ENCODE data around the gene COL28A1.
A peak's percentile ranks its signal among the peaks of the same experiment; 100 is the strongest.
"Not testable (repeated sequence)": the region's sequence is repeated elsewhere in the genome, so short reads cannot be mapped to it uniquely, and the experiment has no call there.

COL28A1 gene

DNA sequence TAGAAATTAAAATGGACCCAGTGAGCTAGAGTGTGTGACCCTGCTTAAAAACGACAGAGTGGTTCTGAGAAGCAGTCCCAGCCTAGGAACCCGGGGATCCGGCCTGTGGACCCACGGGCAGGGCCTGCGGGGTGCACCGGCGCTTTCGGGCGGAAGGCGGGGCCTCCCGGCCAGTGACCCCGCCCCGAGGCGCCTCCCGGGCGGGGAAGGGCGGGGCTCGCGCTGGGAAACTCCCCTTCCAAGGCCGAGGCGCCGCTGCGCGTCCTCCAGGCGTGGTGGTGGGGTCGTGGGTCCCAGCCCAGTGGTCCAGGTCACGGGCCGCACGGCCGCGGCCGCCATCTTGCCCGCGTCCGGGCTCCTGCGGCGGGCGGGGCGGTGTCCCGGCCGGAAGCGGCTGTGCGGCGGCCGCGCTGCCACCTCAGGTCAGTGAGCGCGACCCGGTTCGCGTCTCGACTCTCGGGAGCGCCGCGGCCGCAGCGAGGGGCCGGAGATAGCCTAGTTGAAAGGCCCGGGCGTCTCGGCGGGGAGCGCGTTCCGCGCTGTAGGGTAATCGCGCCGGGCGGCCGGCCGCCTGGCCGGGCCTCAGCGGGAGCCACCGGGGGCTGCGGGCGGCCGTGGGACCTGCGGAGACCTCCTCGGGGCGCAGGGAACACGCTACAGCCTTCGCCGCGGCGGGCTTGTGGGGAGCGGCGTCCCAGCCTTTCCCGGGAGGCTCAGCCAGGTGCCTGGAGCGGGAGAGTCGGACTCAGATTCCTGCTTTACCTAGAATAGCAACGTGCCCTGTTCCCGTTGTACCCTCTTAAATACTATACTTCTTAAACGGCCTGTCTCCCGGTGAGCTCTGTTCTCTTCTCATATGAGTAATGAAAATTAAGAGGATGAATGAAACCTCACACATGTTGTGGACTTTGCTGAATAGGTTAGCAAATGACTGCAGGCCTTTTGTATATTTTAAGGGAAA is 31.3 kb upstream of the COL28A1 start, which contains the start of gene MIOS:
TSS of gene MIOS (plus strand) at position 234 of the 961 bp plus-strand sequence. CDS start 5,592 bp downstream, outside the sequence.
- H3K9me3 Mint-ChIP-seq, result no peaks in the 10 kb centered on the region
- peaks cover 8% of the 10 kb centered on the region for H3K36me3 Mint-ChIP-seq (ENCODE audit: low read depth)
- H3K27ac Mint-ChIP-seq, result peak within 1 kb of the TSS; percentile 78
- H3K4me1 Mint-ChIP-seq (ENCODE audit: low read depth), result peaks cover 28% of the 10 kb centered on the region
- DNase-seq (ENCODE audit: low spot score), result peak; percentile 85
- peaks cover 7% of the 10 kb centered on the region for H3K27me3 Mint-ChIP-seq (ENCODE audit: low read depth)
- H3K4me3 Mint-ChIP-seq, result peak within 1 kb of the TSS; percentile 78

DNA sequence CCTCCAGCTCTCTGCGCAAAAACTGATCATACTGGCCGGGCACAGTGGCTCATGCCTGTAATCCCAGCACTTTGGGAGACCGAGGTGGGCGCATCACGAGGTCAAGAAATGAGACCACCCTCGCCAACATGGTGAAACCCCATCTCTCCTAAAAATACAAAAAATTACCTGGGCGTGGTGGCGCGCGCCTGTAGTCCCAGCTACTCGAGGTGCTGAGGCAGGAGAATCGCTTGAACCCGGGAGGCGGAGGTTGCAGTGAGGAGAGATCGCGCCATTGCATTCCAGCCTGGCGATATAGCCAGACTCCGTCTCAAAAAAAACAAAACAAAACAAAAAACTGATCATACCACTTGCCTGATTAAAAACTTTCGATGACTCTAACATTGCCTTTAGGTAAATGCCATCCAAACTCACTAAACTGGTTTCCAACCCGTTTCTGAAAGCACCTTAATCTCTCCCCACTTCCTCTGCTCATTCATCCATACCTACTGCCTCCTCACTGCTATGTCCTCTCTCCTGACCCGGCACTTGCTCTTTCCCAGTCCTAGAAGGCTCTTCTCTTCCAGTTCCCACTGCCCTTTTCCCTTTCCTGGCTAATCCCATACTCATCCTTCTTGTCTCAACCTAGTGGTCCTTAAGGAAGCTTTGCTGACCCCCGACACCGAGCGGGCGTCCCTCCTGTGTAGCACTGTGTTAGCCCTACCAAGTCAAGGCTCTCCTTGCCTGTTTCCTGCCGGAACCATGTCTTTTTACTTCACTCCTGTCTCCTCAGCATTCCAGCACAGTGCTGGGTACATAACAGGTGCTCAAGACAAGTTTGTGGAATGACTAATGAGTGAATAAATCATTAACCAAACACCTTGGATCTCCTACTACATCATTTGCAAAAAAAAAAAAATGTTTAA is 30.3 kb upstream of the COL28A1 start:
- no peak for DNase-seq (ENCODE audit: low spot score)
- peaks cover 13% of the 10 kb centered on the region for H3K27me3 Mint-ChIP-seq (ENCODE audit: low read depth)
- peaks cover 28% of the 10 kb centered on the region for H3K4me1 Mint-ChIP-seq (ENCODE audit: low read depth)
- no peaks in the 10 kb centered on the region for H3K9me3 Mint-ChIP-seq
- no peak overlapping the region for H3K27ac Mint-ChIP-seq
- H3K36me3 Mint-ChIP-seq (ENCODE audit: low read depth), result peaks cover 8% of the 10 kb centered on the region
- H3K4me3 Mint-ChIP-seq, result no peak overlapping the region

DNA sequence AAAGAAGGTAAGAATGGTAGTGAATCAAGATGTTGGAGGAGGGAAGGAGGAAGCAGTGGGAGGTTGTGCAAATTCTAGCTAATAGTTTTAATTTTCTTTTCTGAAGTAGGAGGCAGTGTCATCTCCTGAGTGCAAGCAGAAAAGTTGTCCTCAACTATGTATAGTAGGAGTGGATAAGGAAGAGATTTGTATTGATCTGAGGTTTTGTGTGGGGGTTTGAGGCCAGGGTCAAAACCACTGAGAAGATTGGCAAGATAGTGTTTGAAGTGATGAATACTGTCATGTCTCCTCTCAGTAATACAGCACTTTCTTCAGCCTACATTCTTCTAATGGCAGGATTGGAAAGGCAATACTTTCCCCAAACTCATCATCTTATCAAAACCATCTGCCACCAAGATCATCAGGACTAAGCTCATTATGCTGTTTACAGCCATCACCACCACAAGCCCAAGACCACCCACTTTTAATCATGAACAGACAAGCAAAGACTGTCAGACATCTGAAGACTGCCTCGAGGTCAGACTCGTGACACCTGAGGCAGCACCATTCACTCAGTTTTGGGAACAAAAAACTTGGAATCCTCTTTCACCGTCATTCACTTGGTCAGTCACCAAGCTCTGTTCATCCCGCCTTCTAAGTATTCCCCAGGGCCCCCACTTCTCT is 29.5 kb upstream of the COL28A1 start:
- Mint-ChIP-seq H3K4me3 (no peak overlapping the region), H3K27me3 (ENCODE audit: low read depth) (peaks cover 19% of the 10 kb centered on the region), H3K36me3 (ENCODE audit: low read depth) (peaks cover 8% of the 10 kb centered on the region), H3K27ac (no peak overlapping the region), H3K4me1 (ENCODE audit: low read depth) (peaks cover 22% of the 10 kb centered on the region), H3K9me3 (peaks cover under 1% of the 10 kb centered on the region)
- peak; percentile 76 for DNase-seq (ENCODE audit: low spot score)

DNA sequence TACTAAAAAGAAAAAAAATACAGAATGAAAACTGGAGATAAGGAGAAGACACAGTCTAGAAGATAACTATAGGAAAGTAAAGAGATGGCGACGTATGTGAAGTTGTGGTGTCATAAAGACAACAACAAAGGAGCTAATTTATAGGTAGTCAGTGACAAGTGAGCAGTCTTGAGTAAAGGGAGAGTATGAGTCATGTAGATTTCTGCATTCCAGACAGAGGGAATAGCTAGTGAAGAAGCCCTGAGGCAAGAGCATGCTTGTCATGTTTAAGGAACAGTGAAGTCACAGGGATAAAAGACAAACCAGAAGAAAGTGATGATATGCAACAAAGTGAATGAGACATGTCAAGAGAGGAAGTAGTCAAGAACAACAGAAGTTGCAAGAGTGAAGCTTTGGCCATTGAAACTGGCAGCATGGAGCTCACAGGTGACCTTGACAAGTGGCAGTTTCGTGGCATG is 28.7 kb upstream of the COL28A1 start:
- peaks cover 14% of the 10 kb centered on the region for H3K4me1 Mint-ChIP-seq (ENCODE audit: low read depth)

DNA sequence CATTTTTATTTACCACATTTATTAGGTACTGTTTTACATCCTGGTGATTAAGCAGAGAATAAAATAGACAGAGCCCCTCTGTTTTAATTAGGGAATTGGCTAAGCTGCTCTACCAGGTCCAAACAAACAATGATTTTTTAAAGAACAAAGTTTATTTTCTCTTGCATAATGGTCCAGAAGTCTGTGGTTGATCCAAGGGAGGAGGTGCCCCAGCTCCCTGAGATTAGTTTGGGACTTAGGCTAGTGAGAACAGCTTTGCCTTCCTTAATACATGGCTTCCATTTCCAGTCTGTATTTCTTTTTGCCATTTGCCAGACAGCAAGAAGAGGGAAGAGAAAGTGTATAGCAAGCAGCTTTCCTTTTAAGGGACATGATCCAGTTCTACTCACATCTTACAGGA is 28.1 kb upstream of the COL28A1 start:
- H3K27me3 Mint-ChIP-seq (ENCODE audit: low read depth), result peaks cover 31% of the 10 kb centered on the region

More for the DNA sequence above, 28.7 kb upstream of the COL28A1 start:
- Mint-ChIP-seq H3K27ac (no peak overlapping the region), H3K36me3 (ENCODE audit: low read depth) (peaks cover 7% of the 10 kb centered on the region), H3K4me3 (no peak overlapping the region), H3K27me3 (ENCODE audit: low read depth) (peaks cover 26% of the 10 kb centered on the region), H3K9me3 (peaks cover 9% of the 10 kb centered on the region)
- DNase-seq (ENCODE audit: low spot score), result no peak

DNA sequence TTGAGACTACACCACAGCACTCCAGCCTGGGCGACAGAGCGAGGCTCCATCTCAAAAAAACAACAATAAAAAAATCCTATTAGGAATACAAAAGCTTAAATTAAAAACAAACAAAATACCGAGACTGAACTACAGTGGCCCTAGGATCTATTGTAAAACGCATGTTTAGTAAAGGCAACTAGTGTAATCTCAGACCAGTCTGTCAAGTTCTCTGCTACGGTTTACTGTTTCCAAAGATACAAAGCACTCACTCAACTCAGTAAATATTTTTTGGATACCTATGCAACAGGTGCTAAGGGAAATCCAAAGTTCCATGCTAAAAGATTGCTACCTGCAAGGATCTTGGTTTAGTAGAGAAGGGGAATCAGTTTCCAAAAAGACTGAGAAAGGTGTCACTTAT is 27.6 kb upstream of the COL28A1 start:
- Mint-ChIP-seq H3K4me1 (ENCODE audit: low read depth) (peaks cover 5% of the 10 kb centered on the region), H3K36me3 (ENCODE audit: low read depth) (peaks cover 6% of the 10 kb centered on the region), H3K27ac (no peak overlapping the region), H3K4me3 (no peak overlapping the region), H3K9me3 (peaks cover 20% of the 10 kb centered on the region), H3K27me3 (ENCODE audit: low read depth) (peaks cover 37% of the 10 kb centered on the region)
- no peak for DNase-seq (ENCODE audit: low spot score)

More for the DNA sequence above, 28.1 kb upstream of the COL28A1 start:
- H3K27ac Mint-ChIP-seq, result no peak overlapping the region
- H3K36me3 Mint-ChIP-seq (ENCODE audit: low read depth), result peaks cover 5% of the 10 kb centered on the region
- H3K4me1 Mint-ChIP-seq (ENCODE audit: low read depth), result peaks cover 8% of the 10 kb centered on the region
- peaks cover 14% of the 10 kb centered on the region for H3K9me3 Mint-ChIP-seq
- no peak overlapping the region for H3K4me3 Mint-ChIP-seq
- DNase-seq (ENCODE audit: low spot score), result no peak

DNA sequence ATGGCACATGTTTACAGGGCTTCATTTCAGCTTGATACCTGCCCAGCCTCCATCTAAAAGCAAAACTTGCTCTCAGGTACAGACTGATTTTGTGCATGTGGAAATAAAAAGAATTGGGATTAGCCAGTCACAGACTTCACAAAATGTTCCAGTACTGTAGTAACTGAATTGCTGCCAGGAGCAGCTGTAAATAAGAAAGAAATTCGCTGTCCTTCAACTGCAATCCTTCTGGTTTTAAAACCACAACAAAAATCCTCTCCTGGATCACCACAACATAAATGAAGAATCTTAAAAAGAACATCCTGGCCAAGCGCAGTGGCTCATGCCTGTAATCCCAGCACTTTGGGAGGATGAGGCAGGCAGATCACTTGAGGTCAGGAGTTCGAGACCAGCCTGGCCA is 27.1 kb upstream of the COL28A1 start:
- no peak overlapping the region for H3K27ac Mint-ChIP-seq
- no peak for DNase-seq (ENCODE audit: low spot score)

DNA sequence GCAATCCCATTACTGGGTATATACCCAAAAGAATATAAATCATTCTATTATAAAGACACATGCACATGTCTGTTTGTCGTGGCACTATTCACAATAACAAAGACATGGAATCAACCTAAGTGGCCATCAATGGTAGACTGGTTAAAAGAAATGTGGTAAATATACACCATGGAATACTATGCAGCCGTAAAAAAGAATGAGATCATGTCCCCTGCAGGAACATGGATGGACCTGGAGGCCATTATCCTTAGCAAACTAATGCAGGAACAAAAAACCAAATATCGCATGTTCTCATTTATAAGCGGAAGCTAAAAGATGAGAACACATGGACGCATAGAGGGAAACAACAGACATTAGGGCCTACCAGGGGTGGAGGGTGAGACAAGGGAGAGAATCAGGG is 25.9 kb upstream of the COL28A1 start:
- peaks cover 47% of the 10 kb centered on the region for H3K27me3 Mint-ChIP-seq (ENCODE audit: low read depth)
- not testable (repeated sequence) for H3K36me3 Mint-ChIP-seq (ENCODE audit: low read depth); DNase-seq (ENCODE audit: low spot score); H3K27ac Mint-ChIP-seq; H3K4me1 Mint-ChIP-seq (ENCODE audit: low read depth); H3K4me3 Mint-ChIP-seq
- peaks cover 29% of the 10 kb centered on the region for H3K9me3 Mint-ChIP-seq

More for the DNA sequence above, 27.1 kb upstream of the COL28A1 start:
- H3K4me1 Mint-ChIP-seq (ENCODE audit: low read depth), result no peaks in the 10 kb centered on the region
- H3K27me3 Mint-ChIP-seq (ENCODE audit: low read depth), result peaks cover 42% of the 10 kb centered on the region
- H3K36me3 Mint-ChIP-seq (ENCODE audit: low read depth), result peaks cover 5% of the 10 kb centered on the region
- no peak overlapping the region for H3K4me3 Mint-ChIP-seq
- H3K9me3 Mint-ChIP-seq, result peaks cover 25% of the 10 kb centered on the region

DNA sequence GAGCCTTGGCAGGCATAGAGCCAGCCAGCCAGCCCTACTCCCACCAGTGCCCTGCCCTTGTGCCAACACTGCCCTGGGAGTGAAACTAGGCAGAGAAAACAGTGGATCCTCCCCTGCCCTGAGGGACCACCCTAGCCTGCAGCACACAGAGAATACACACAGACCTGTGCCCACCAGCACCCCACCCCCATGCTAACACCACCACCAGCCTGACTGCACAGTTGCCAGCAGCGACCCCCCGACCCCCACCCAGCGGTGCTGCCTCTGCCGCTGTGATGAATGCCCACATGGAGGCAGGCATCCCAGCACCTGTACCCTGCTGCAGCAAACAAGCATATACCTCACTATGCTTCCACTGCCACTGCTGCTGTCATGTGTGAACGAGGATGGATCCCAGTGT is 21.6 kb upstream of the COL28A1 start:
- Mint-ChIP-seq H3K27ac (no peak overlapping the region), H3K4me3 (no peak overlapping the region), H3K9me3 (peaks cover 29% of the 10 kb centered on the region), H3K36me3 (ENCODE audit: low read depth) (peaks cover 5% of the 10 kb centered on the region), H3K27me3 (ENCODE audit: low read depth) (peaks cover 58% of the 10 kb centered on the region), H3K4me1 (ENCODE audit: low read depth) (no peaks in the 10 kb centered on the region)
- no peak for DNase-seq (ENCODE audit: low spot score)

DNA sequence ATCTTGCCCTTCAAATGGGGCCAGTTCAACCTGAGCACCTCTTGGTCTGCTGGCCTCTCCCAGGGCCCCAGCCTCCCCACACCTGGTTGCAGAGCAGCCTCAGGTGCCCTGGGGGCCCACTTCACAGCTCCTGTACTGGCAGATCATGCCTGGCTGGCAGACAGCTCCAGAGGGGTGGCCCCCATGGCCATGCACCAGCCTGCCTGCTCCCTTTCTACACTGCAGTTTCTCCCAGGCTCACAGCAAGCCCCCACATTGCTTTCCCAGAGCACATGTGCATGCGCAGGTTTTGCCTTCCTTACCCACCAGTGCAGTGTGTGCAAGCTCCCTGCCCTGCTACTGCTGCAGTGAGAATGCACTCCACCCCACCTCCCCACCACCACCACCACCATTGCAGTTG is 21.2 kb upstream of the COL28A1 start:
- no peak for DNase-seq (ENCODE audit: low spot score)
- Mint-ChIP-seq H3K9me3 (peaks cover 29% of the 10 kb centered on the region), H3K36me3 (ENCODE audit: low read depth) (peaks cover 5% of the 10 kb centered on the region), H3K27ac (no peak overlapping the region), H3K4me1 (ENCODE audit: low read depth) (no peaks in the 10 kb centered on the region), H3K27me3 (ENCODE audit: low read depth) (peaks cover 58% of the 10 kb centered on the region), H3K4me3 (no peak overlapping the region)

DNA sequence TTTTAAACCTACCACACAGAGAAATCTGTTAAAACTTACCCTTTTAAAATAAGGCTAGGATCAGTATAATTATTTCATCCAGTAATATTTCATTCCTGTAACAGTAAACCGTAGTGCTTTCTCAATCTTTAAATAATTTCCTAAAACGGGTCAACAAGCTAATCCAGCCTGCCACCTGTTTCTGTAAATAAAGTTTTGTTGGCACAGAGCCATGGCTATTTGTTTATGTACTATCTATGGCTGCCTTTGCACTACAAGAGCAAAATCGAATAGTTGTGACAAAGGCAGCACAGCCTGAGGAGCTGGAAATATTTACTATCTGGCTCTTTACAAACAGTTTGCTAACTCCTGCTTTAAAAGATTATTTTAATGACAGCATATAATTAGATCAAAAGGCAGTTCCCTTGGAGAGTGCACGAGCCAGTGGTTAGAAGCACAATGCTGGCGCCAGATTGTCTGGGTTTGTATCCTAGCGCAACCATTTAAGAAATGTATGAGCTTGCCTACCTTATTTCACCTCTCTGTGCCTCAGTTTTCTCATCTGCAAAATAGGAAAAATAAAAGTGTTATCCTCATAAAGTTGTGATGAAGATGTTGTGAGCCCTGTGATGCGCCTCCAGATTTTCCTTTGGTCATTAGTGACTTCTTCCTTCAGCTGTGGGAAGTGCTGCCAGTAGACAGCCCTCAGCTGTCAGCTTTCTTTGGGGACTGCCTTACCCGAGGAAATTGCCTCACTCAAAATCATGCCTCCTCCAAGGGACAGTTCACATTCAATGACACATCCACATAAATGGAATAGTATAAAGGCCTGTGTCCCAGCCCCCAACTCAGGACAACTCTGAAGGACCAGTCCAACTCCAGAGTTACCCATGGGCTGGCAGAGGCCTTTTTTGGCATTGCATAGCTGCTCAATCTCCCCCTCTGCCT is 19.2 kb upstream of the COL28A1 start:
- Mint-ChIP-seq H3K9me3 (peaks cover 25% of the 10 kb centered on the region), H3K4me3 (no peak overlapping the region), H3K4me1 (ENCODE audit: low read depth) (no peaks in the 10 kb centered on the region), H3K27me3 (ENCODE audit: low read depth) (peaks cover 50% of the 10 kb centered on the region), H3K36me3 (ENCODE audit: low read depth) (peaks cover 2% of the 10 kb centered on the region), H3K27ac (no peak overlapping the region)
- DNase-seq (ENCODE audit: low spot score), result no peak

DNA sequence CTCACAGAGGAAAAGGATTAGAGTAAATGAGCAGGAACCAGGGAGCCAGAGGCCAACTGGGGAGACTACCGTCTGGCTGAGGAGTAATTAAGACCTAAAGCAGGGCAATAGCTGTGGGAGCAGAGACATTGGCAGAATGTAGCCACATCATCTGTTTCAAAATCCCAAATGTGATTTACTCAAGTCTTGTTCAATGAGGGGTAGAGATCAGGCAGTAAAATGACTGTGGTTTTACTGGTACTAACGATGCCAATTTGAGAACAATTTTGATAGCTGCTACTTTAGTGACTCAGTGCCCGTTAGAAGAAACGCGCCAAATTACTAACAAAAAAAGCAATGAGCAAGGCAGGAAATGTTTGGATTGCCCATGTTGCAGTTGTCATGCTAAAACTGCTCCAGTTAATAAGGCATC is 18.4 kb upstream of the COL28A1 start:
- Mint-ChIP-seq H3K36me3 (ENCODE audit: low read depth) (peaks cover 2% of the 10 kb centered on the region), H3K4me1 (ENCODE audit: low read depth) (no peaks in the 10 kb centered on the region), H3K9me3 (peaks cover 16% of the 10 kb centered on the region), H3K4me3 (no peak overlapping the region), H3K27ac (no peak overlapping the region), H3K27me3 (ENCODE audit: low read depth) (peaks cover 46% of the 10 kb centered on the region)
- no peak for DNase-seq (ENCODE audit: low spot score)

Measured in T-helper 2 cell treated with Interferon-gamma antibody and Interleukin-4, amounts not matched to agents 5 μg/mL and 100 μg/mL, for 36 hours (primary cell).